Amniotic stem cell (primary cell): ENCODE data around the gene SLC2A9.
"Not testable (repeated sequence)": the region's sequence is repeated elsewhere in the genome, so short reads cannot be mapped to it uniquely, and the experiment has no call there.

Experiments
- DNase-seq: peaks from one replicate; lab custom pipeline; 2025; lab: John Stamatoyannopoulos, UW

SLC2A9 gene

GRCh38 chr4:9996319-9997110 lies 24.8 kb downstream of the SLC2A9 start:
- DNase-seq, result no peak

DNA sequence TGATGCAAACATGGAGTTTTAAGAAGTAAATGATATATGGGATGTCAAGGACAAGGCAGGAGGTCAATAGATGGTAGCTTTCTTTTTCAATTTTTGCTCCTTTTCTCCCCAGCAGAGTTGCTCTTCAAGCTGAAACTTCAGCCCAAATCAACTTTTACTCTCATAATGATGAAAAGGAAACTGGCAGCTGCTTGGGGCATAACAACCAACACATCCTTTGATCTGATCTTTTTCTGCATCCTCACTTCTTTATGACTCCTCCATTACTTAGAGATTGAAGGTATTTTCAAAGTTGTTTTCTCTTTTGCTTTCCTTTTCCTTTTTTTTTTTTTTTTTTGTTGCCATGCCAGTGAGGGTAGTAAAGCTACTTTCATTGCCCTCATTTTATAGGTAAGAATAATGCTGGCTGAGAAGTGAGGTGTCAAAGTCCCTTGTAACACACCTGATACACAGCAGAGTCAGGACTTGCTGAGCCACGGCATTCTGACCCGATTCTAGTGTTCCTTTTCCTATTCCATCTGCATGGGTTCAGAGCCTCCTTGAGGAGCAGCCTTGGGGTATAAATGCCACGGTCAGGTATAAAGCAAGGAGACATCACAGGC lies 26.9 kb downstream of the SLC2A9 start:
- no peak for DNase-seq

- no peak for DNase-seq
Observed at GRCh38 chr4:9989918-9990635, 31.2 kb downstream of the SLC2A9 start.

DNA sequence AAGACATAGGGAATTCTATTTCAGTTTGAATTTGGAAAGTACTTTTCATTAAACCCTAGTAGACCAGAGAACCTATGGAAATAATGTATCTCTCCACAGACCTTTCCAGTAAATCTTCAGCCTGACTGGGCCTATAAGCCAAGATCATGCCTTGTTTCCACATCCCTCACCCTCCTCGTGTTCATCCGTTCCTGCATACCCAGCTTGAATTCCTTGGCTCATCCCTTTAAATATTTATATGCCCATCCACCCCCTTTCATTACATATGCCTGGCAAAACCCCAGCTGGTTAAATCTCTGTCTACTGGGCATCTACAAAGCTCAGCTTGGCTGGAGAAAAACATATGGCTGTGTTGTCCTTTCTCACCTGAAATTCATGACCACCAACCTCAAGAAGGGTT lies 32.4 kb downstream of the SLC2A9 start:
- DNase-seq, result no peak

GRCh38 chr4:9988363-9988749 lies 32.9 kb downstream of the SLC2A9 start:
- DNase-seq, result no peak

DNA sequence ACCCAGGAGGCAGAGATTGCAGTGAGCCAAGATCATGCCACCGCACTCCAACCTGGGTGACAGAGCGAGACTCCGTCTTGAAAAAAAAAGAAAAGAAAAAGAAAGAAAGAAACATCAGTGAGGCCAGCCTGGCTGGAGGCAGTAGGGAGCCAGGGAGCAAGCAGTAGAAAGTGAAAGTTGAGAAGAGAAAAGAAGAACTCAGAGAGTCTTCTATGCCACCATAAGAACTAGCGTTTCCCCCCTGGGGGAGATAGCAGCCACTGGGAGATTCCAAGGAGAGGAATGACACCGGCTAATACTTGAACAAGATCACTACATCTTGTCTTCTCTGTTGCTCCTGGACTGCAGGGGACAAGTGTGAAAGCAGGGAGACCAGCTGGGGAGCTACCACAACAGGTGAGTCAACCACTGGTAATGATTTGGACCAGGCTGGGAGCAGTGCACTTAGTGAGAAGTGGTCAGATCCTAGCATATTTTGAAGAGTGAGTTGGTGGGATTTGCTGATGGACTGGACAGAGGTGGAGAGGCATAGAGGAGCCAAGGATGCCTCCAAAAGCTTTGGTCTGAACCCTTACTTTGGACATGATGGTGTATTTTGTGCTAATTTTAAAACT lies 33.4 kb downstream of the SLC2A9 start:
- DNase-seq, result no peak

DNA sequence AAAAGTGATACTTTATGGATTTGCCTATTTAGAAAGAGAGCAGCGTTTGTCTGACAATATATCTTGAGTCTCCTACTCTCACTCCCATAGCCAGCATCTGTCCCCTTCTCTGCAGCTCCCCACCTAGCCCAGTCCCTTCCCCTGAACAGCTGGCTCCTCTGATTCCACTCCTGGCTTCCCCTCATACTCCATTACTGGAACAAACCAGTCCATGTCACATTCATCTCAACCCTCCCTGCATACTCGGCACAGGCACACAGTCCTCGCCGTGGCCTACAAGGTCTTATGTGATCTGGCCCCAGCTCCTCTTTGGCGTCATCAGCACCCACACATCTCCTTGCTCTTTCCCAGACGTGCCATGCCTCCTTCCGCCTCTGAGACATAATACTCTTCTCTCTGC lies 36.7 kb downstream of the SLC2A9 start:
- DNase-seq, result no peak

GRCh38 chr4:9983211-9983610 lies 38.1 kb downstream of the SLC2A9 start:
- DNase-seq, result no peak

- not testable (repeated sequence) for DNase-seq
Observed at GRCh38 chr4:9981899-9982298, 39.4 kb downstream of the SLC2A9 start.

DNA sequence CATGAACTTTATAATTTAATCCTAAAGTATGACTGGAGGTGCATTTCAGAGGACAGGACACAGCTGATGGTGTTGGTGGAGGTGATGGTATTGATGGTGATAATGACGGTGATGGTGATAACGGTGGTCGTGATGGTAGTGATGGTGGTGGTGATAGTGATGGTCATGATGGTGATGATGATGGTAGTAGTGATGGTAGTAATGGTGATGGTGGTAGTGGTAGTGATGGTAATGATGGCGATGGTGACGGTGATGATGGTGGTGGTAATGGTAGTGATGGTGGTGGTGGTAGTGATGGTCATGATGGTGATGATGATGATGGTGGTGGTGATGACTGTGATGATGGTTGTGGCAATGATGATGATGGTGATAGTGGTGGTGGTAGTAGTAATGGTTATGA lies 40.4 kb downstream of the SLC2A9 start:
- DNase-seq, result no peak

GRCh38 chr4:9979101-9979701 lies 42.1 kb downstream of the SLC2A9 start:
- DNase-seq, result no peak

DNA sequence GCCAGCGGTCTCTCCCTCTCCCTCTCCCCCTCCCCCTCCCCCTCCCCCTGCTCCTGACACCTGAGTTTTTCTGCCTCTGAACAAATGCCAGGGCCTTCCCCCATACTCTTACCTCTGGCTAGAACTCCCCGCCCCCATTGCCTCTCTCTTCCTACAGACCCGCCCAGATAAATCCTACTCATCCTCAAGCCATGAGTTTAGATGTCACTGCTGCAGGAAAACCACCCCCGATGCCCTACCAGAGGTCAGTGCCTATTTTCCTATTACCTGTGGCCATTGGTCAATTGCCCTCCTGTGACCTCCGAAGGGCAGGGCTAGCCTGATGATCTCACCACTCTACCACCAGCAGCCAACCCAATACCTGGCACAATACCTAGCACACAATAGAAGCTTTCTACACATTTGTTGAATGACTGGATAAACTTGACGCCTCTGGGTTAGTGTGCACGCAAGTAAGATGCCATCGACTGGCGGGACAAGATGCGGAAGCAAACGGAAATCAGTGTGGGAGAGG lies 43.7 kb downstream of the SLC2A9 start:
- no peak for DNase-seq

GRCh38 chr4:9976781-9977180 lies 44.5 kb downstream of the SLC2A9 start:
- DNase-seq, result no peak

GRCh38 chr4:9976293-9976692 lies 45.0 kb downstream of the SLC2A9 start:
- DNase-seq, result no peak

DNA sequence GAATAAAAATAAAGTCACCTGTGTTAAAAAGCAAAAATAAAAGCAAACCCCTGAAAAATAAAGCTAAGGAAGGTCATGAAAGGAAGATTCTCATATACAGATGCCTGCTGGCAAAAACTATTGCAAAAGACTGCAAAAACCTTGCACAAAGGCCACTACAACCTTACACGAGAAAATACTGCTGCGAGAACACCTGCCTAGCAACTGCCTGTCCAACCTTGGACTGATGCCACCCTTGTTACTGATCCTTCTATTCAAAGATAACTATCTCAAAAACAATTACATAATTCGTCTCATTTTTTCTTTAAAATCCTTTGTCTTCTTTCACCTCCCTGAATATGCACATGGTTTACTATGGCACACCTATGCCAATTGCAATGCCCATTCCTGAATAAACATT lies 49.6 kb downstream of the SLC2A9 start:
- DNase-seq, result no peak

GRCh38 chr4:9970399-9971011 lies 50.8 kb downstream of the SLC2A9 start:
- no peak for DNase-seq

- no peak for DNase-seq
Observed at GRCh38 chr4:9969526-9970398, 51.5 kb downstream of the SLC2A9 start.

GRCh38 chr4:9968472-9968871 lies 52.8 kb downstream of the SLC2A9 start:
- DNase-seq, result no peak

DNA sequence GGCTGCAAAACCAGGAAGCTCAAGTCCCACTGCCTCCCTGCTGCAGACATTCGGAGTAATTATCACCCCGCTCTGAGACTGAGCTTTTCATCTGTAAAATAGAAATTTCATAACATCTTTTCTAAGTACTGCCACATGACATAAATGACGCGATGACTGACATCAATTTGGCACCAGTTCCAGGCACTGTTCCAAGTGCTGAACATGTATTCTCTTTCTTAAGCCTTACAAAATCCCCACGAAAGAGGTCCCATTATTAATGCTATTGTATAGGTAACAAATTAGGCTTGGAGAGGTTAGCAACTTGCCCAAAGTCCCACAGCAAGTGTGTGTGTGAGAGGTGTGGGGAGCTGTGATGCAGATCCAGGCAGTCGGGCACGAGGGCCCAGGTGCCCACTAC lies 56.4 kb downstream of the SLC2A9 start:
- DNase-seq, result no peak

DNA sequence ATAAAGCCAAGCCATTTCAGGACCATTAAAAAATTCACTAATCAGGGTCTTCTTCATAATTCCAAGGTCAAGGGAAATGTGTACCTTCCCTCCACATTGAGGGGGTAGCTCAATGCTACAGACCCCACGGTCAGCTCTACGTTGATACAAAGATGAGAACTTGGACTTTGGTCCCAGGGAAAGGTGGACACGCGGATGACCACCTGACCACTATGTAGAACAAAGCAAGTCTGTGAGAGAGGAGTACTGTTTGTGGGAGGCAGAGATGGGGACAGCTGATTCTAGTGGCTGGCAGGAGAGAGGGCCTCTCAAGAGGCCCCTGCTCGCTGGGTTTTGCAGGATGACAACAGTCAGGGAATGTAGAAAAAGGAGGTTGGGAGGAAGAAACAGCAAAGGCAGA lies 58.0 kb downstream of the SLC2A9 start:
- DNase-seq, result no peak
